IMR-90 (cell line): Measurements from ENCODE around the gene ACADS. TPM values are rescaled to one million over a fixed set of nuclear protein-coding genes. Genes with fewer than 3 reads are reported as not detected.

Experiments used
- ATAC-seq: fragments of 200-7000 bp; cut with Tn5 transposase; 2 replicates; pipeline ENCODE4 v1.9.1; 2020; ENCODE audit warnings: low read depth, mild to moderate bottlenecking, moderate library complexity
- BruUV-seq: library from RNA; stranded (reverse); fragments of 400-500 nt; replicated peaks from 2 replicates; lab custom pipeline; 2021; lab: Mats Ljungman, UMichigan
- CTCF ChIA-PET: fragments of 300-600 bp; formaldehyde crosslinking; extraction: SDS; loops from one replicate; lab custom pipeline; 2021; ENCODE audit warnings: antibody characterized with exemption; lab: Yijun Ruan, JAX
- POLR2A ChIA-PET: fragments of 300-600 bp; sonication (Branson Sonifier 250); formaldehyde crosslinking; loops from one replicate; lab custom pipeline; 2022; ENCODE audit warnings: antibody characterized with exemption; ENCODE audit not compliant: unreplicated experiment; lab: Charles Lee
- DNase-seq: peaks from one replicate; pipeline ENCODE4 v3.0.0; 2013
- H2AFZ ChIP-seq: replicated peaks from 2 replicates; pipeline ENCODE3; 2013; ENCODE audit warnings: low read length, mild to moderate bottlenecking; ENCODE audit not compliant: poor library complexity
- H2AK5ac ChIP-seq: 2 replicates; pipeline ENCODE4 v1.6.1; 2013; ENCODE audit warnings: low read depth, low read length, inconsistent platforms
- H2AK9ac ChIP-seq: replicated peaks from 2 replicates; pipeline ENCODE3; 2013; ENCODE audit warnings: mild to moderate bottlenecking, low read depth, low read length, moderate library complexity; ENCODE audit not compliant: poor library complexity
- H2BK120ac ChIP-seq: 2 replicates; pipeline ENCODE4 v1.6.1; 2013; ENCODE audit warnings: low read depth, low read length, inconsistent platforms
- H2BK15ac ChIP-seq: 3 replicates; pipeline ENCODE4 v1.6.1; 2013; ENCODE audit warnings: low read depth, low read length, inconsistent platforms
- H2BK20ac ChIP-seq: 2 replicates; pipeline ENCODE4 v1.6.1; 2013; ENCODE audit warnings: low read depth, mild to moderate bottlenecking, inconsistent platforms, low read length, moderate library complexity
- H2BK5ac ChIP-seq: 2 replicates; pipeline ENCODE4 v1.6.1; 2013; ENCODE audit warnings: mild to moderate bottlenecking, low read depth, low read length, inconsistent platforms; ENCODE audit not compliant: poor library complexity, severe bottlenecking
- H3K14ac ChIP-seq: replicated peaks from 2 replicates; pipeline ENCODE4 v1.6.1; 2013; ENCODE audit warnings: low read depth, low read length, inconsistent platforms
- H3K18ac ChIP-seq: 2 replicates; pipeline ENCODE4 v1.6.1; 2013; ENCODE audit warnings: low read depth, low read length, control low read depth
- H3K23ac ChIP-seq: 2 replicates; pipeline ENCODE4 v1.6.1; 2013; ENCODE audit warnings: low read depth, low read length, inconsistent platforms
- H3K27ac ChIP-seq: 2 replicates; pipeline ENCODE4 v1.5.1; 2013; ENCODE audit warnings: mild to moderate bottlenecking, control low read depth, low read length; ENCODE audit not compliant: insufficient read depth
- H3K27me3 ChIP-seq: 2 replicates; pipeline ENCODE4 v1.6.1; 2013; ENCODE audit warnings: low read length; ENCODE audit not compliant: control insufficient read depth, insufficient read depth
- H3K36me3 ChIP-seq: 2 replicates; pipeline ENCODE4 v1.6.1; 2013; ENCODE audit warnings: low read length, mixed read lengths; ENCODE audit not compliant: control insufficient read depth, insufficient read depth
- H3K4ac ChIP-seq: 2 replicates; pipeline ENCODE4 v1.6.1; 2013; ENCODE audit warnings: low read depth, low read length, inconsistent platforms
- H3K4me1 ChIP-seq: 2 replicates; pipeline ENCODE4 v1.6.1; 2013; ENCODE audit warnings: low read length, mixed read lengths; ENCODE audit not compliant: control insufficient read depth, insufficient read depth
- H3K4me2 ChIP-seq: 2 replicates; pipeline ENCODE4 v1.6.1; 2013; ENCODE audit warnings: low read depth, mild to moderate bottlenecking, control low read depth, low read length, moderate library complexity
- H3K4me3 ChIP-seq: 2 replicates; pipeline ENCODE4 v1.5.1; 2013; ENCODE audit warnings: low read depth, mild to moderate bottlenecking, control low read depth, low read length, moderate library complexity; ENCODE audit not compliant: insufficient read depth
- H3K56ac ChIP-seq: 2 replicates; pipeline ENCODE4 v1.6.1; 2013; ENCODE audit warnings: low read length, inconsistent platforms; ENCODE audit not compliant: insufficient read depth; ENCODE audit errors: extremely low read depth
- H3K79me1 ChIP-seq, 2 experiments: 2 replicates each; pipeline ENCODE4 v1.6.1; 2013; ENCODE audit warnings: low read length in 2 of 2, inconsistent platforms in 1 of 2, low read depth in 1 of 2
- H3K9ac ChIP-seq: 2 replicates; pipeline ENCODE4 v1.6.1; 2013; ENCODE audit warnings: low read depth, low read length, control low read depth
- H3K9me1 ChIP-seq: 2 replicates; pipeline ENCODE4 v1.6.1; 2013; ENCODE audit warnings: low read length, inconsistent platforms; ENCODE audit not compliant: insufficient read depth
- H3K9me3 ChIP-seq: 2 replicates; pipeline ENCODE4 v1.6.1; 2013; ENCODE audit warnings: low read length; ENCODE audit not compliant: control insufficient read depth, insufficient read depth
- H4K20me1 ChIP-seq: 2 replicates; pipeline ENCODE4 v1.6.1; 2013; ENCODE audit warnings: low read length, inconsistent platforms; ENCODE audit not compliant: insufficient read depth
- H4K5ac ChIP-seq: 2 replicates; pipeline ENCODE4 v1.6.1; 2013; ENCODE audit warnings: mild to moderate bottlenecking, low read depth, low read length, control low read depth
- H4K8ac ChIP-seq, 2 experiments: 2 replicates each; pipeline ENCODE4 v1.6.1; 2013; ENCODE audit warnings: low read depth in 2 of 2, low read length in 2 of 2, control low read depth in 1 of 2, inconsistent platforms in 1 of 2
- H4K91ac ChIP-seq: 2 replicates; pipeline ENCODE4 v1.6.1; 2013; ENCODE audit warnings: low read depth, low read length, inconsistent platforms; ENCODE audit not compliant: insufficient read depth
- CEBPB ChIP-seq: IDR thresholded peaks from 2 replicates; pipeline ENCODE4 v1.6.1; 2012; ENCODE audit warnings: low read depth, low read length, improper control_type of control experiment
- MAFK ChIP-seq: IDR thresholded peaks from 2 replicates; pipeline ENCODE4 v1.6.1; 2012; ENCODE audit warnings: low read depth, low read length, improper control_type of control experiment
- MAZ ChIP-seq: IDR thresholded peaks from 2 replicates; pipeline ENCODE4 v1.6.1; 2012; ENCODE audit warnings: low read depth, mild to moderate bottlenecking, low read length, improper control_type of control experiment, moderate library complexity, borderline replicate concordance
- WGBS, 2 experiments: methylation state at CpG; one replicate each; pipeline versions ENCODE4 v1.1.5 to v1.1.7; 2013; ENCODE audit warnings: missing lambda C conversion rate in 2 of 2; ENCODE audit not compliant: insufficient read length in 1 of 2; ENCODE audit errors: extremely low coverage in 2 of 2; 5-methylcytosine and 5-hydroxymethylcytosine counted together
- dilution Hi-C: fragments of 300-500 bp; cut with HindIII; formaldehyde crosslinking; loops from one replicate; pipeline ENCODE4 v1.14.3; 2018; ENCODE audit warnings: low sequenced_read_pairs; ENCODE audit not compliant: unreplicated experiment
- in situ Hi-C: fragments of 300-500 bp; cut with MboI; formaldehyde crosslinking; loops from 3 replicates; pipeline ENCODE4 v1.14.3; 2019; ENCODE audit warnings: low sequenced_read_pairs, inconsistent platforms, mixed read lengths
- intact Hi-C: fragments of 100-400 bp; cut with micrococcal nuclease; formaldehyde crosslinking; loops from 2 replicates; pipeline ENCODE4 v1.10.0; 2022
- polyA plus RNA-seq, 3 experiments: library from polyadenylated mRNA; depleted of rRNA; stranded (reverse); fragments of >200 nt; gene quantifications; 2 replicates each; pipeline ENCODE4 v1.2.3, GENCODE V29; 2012; ENCODE audit warnings: low replicate concordance in 1 of 3
- total RNA-seq: library from RNA; depleted of rRNA; stranded (reverse); fragments of >200 nt; gene quantifications from 2 replicates; pipeline ENCODE4 v1.2.3, GENCODE V29; 2012

ACADS gene
- total and polyA plus RNA-seq, 2 of the 4 experiments (the other 2 are of a cell fraction): 2.9 to 5.5 TPM

DNA sequence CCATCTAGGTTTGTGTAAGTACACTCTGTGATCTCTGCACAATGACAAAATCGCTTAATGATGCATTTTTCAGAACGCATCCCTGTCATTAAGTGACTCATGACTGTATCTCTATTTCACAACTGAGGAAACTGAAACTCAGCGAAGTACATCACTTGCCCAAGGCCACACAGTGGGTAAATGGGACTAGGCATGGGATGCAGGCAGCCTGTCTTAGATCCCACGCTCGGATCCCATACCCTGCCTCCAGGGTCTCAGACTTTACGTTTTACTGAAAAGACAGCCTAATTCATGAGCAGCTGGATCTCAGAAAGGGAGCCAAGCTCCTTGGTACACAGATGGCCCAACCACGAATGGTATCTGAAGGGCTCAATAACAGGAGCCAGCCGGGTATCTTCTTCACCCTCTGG, 41.1 kb upstream of the ACADS start:
- Histone ChIP-seq H3K56ac (no peak overlapping the region), H4K5ac (no peak overlapping the region), H3K4me1 (peaks cover 8% of the 10 kb centered on the region), H2AK9ac (peak overlapping the region; percentile 6), H3K14ac (no peak overlapping the region), H2BK15ac (no peak overlapping the region), H3K4me3 (no peak overlapping the region), H2BK20ac (no peak overlapping the region), H3K4me2 (no peak overlapping the region), H4K20me1 (peaks cover 21% of the 10 kb centered on the region), H3K36me3 (no peaks in the 10 kb centered on the region), H3K9me1 (peaks cover 10% of the 10 kb centered on the region), H3K27ac (no peak overlapping the region), H4K91ac (no peak overlapping the region), H2BK120ac (no peak overlapping the region), H2AK5ac (no peak overlapping the region), H3K23ac (no peak overlapping the region), H3K4ac (no peak overlapping the region), H3K18ac (no peak overlapping the region), H3K9ac (no peak overlapping the region), H3K79me1 (peaks cover 10 to 22% of the 10 kb centered on the region in 2 experiments; a peak in 3 of 4 replicates), H3K27me3 (peaks cover 4% of the 10 kb centered on the region), H4K8ac (no peak overlapping the region), H2BK5ac (no peak overlapping the region), H3K9me3 (no peaks in the 10 kb centered on the region), H2AFZ (peak overlapping the region; percentile 46)
- intact Hi-C loops: loop anchor here (1.0 kb wide), 1 partner anchor 33 kb away; no protein-coding TSS in a partner anchor
- CTCF ChIA-PET: no interaction called here
- no TSS peak for BruUV-seq
- DNase-seq: peak; percentile 26
- dilution Hi-C loops: no loop called here
- WGBS, 2 experiments: 58% methylated on average over 3 of the region's 8 CpGs; no CpG with 5 or more reads in 1 of the 2 experiments
- TF ChIP-seq CEBPB (peak; percentile 74), MAFK (0 out of 2 replicates have a peak, but pooled peaks have one; percentile 37), MAZ (no peak)
- ATAC-seq: no peak
- in situ Hi-C loops: no loop called here
- POLR2A ChIA-PET: no interaction called here
